Left ventricle myocardium superior (tissue), 1 donor: ENCODE measurements around the gene PRDX6. TPM values are rescaled to one million over a fixed set of nuclear protein-coding genes. Genes with fewer than 3 reads are reported as not detected.
A peak's percentile ranks its signal among the peaks of the same experiment; 100 is the strongest.
"Not testable (repeated sequence)": the region's sequence is repeated elsewhere in the genome, so short reads cannot be mapped to it uniquely, and the experiment has no call there.

Source experiments
- ATAC-seq: fragments of 200-7000 bp; cut with Tn5 transposase; one replicate; pipeline ENCODE4 v1.9.1; 2020; ENCODE audit warnings: mild to moderate bottlenecking, moderate library complexity
- DNase-seq: peaks from one replicate; pipeline ENCODE4 v3.0.0-alpha.2; 2020
- intact Hi-C: fragments of 100-400 bp; cut with micrococcal nuclease; formaldehyde crosslinking; loops from one replicate; pipeline ENCODE4 v1.11.0; 2022
- total RNA-seq: library from RNA; stranded (reverse); fragmentation: NEBNext Ultra II Directional; extraction: Animal tissue kit (Norgen Biotek cat#: 25700); gene quantifications from one replicate; pipeline ENCODE4 v1.2.1, GENCODE V29; 2021
- donor health status: DM: no; HTN: yes; CAD: no; lungs with severe emphysema.

The PRDX6 gene
- total RNA-seq, 1 donor from 2014 or later, result 529 TPM

DNA sequence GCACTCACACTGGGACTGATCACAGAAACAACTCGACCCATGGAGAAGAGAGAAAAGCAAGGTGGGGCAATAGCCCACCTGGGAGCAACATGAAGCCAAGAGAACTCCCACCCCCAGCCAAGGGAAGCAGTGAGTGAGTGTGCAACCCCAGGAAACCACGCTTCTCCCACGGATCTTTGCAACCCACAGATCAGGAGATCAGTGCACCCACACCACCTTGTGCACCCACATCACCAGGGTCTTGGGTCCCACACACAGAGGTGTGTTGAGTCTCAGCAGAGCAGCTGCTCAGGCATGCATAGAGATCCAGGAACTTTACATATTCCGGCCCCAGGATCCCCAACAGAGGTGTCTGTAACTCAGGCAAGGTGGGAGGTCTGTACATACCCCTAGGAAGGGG lies 17.2 kb upstream of the PRDX6 start:
- ATAC-seq, result no peak
- intact Hi-C loops, result no loop called here
- no peak for DNase-seq

- ATAC-seq, intact Hi-C loops, DNase-seq: not testable (repeated sequence)
These were observed 14.5 kb upstream of the PRDX6 start for GRCh38 chr1:173462666-173463065.

DNA sequence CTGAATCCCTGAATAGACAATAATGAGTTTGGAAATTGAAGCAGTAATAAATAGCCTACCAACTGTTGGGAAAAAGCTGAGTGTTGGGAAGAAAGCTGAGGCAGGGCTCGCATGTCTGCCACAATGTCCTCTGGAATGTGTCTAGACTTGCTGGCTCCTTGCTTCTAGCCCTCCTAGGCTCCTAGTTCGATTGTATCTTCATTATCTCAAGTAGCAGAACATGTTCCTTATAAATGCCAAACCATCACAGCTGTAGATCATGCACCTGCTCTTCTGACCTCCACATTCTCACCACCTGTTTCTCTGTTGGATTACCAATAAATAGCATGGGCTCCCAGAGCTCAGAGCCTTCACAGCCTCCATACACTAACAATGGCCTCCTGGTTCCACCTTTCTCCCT lies 12.9 kb upstream of the PRDX6 start:
- intact Hi-C loops, DNase-seq, ATAC-seq: not testable (repeated sequence)

DNA sequence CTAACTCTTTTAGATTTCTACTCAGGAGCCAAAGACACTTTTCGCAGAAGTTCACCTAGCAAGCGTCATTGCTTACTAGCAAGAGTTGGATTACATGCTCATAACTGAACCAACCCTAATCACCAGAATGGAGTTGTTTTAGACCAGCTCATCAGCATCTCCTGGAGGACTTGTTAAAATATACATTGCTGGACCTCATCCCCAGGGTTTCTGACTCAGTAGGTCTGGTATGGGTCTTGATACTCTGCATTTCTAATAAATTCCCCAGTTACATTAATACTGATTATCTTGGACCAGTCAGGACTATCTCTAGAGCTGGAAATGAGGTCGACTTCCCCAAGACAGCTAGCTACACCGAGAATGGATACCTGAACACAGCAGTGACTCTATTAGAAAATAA lies 9.7 kb upstream of the PRDX6 start:
- intact Hi-C loops, result no loop called here
- ATAC-seq, result no peak
- no peak for DNase-seq

GRCh38 chr1:173469656-173470055 lies 7.5 kb upstream of the PRDX6 start:
- intact Hi-C loops, result no loop called here
- DNase-seq (no peak), ATAC-seq (no peak)

DNA sequence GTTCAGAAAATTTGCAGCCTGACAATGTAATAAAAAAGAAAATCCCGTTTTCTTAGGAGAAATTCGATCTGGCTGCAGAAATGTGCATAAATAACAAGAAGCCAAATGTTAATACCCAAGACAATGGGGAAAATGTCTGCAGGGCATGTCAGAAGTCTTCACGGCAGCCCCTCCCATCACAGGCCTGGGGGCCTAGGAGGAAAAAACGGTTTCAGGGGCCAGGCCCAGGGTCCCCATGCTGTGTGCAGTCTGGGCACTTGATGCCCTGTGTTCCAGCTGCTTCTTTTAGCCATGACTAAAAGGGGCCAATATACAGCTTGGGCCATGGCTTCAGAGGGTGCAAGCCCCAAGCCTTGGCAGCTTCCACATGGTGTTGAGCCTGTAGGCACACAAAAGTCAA lies 6.5 kb upstream of the PRDX6 start:
- DNase-seq, result no peak
- no peak for ATAC-seq
- intact Hi-C loops, result no loop called here

- intact Hi-C loops, result no loop called here
- DNase-seq, result no peak
- ATAC-seq, result no peak
These were observed 3.5 kb upstream of the PRDX6 start for GRCh38 chr1:173473599-173474011.

DNA sequence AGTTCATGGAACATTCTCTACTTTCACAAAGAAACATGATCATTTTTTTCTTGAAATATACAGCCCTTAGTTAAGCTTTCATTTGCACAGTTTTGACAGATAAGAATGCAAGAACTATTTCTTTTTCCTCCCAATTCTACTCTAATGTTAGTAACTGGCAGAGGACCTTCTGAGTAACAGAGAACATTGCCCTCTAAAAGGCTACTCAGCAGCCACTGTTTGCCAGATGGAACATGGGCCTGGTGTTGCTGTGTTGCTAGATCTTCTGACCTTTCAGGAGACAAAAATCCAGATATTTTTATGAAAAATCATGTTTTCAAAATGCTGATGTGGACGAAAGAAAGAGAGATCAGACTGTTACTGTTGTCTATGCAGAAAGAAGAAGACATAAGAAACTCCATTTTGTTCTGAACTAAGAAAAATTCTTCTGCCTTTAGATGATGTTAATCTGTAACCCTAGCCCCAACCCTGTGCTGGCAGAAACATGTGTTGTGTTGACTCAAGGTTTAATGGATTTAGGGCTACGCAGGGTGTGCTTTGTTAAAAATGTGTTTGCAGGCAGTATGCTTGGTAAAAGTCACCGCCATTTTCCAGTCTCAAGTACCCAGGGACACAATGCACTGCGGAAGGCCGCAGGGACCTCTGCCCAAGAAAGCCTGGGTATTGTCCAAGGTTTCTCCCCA lies 2.9 kb upstream of the PRDX6 start:
- no peak for ATAC-seq
- intact Hi-C loops, result no loop called here
- DNase-seq, result no peak

DNA sequence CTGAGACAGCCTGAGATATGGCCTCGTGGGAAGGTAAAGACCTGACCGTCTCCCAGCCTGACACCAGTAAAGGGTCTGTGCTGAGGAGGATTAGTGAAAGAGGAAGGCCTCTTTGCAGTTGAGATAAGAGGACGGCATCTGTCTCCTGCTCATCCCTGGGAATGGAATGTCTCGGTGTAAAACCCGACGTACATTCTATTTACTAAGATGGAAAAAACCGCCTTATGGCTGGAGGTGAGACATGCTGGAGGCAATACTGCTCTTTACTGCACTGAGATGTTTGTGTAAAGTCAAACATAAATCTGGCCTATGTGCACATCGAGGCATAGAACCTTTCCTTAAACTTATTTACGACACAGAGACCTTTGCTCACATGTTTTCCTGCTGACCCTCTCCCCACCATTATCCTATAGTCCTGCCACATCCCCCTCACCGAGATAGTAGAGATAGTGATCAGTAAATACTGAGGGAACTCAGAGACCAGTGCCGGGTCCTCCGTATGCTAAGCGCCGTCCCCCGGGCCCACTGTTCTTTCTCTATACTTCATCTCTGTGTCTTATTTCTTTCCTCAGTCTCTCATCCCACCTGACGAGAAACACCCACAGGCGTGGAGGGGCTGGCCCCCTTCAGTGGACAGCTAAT lies 2.2 kb upstream of the PRDX6 start:
- intact Hi-C loops, ATAC-seq, DNase-seq: not testable (repeated sequence)

GRCh38 chr1:173475564-173476196 lies 1.5 kb upstream of the PRDX6 start:
- ATAC-seq (no peak), DNase-seq (no peak)
- intact Hi-C loops, result no loop called here

DNA sequence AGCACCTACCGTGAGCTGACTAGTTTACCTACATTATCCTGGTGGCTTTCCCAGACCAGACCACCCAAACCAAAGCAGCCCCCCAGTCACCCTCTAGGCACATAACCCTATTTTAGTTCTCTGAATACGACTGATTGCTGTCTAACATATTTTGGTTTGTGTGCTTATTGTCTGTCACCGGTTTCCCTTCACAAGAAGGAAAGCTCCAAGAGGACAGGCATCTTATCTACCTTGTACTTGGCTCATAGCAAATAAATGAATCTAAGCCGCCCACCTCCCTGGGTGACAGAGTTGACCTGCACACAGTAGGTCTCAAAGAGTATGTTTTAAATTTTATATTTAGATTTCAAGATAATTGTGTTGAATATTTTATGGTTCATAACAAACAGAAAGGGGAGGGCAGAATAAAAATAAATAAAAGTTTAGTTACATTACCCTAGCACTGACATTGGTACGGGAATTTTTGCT lies 904 bp upstream of the PRDX6 start:
- ATAC-seq, result no peak

DNA sequence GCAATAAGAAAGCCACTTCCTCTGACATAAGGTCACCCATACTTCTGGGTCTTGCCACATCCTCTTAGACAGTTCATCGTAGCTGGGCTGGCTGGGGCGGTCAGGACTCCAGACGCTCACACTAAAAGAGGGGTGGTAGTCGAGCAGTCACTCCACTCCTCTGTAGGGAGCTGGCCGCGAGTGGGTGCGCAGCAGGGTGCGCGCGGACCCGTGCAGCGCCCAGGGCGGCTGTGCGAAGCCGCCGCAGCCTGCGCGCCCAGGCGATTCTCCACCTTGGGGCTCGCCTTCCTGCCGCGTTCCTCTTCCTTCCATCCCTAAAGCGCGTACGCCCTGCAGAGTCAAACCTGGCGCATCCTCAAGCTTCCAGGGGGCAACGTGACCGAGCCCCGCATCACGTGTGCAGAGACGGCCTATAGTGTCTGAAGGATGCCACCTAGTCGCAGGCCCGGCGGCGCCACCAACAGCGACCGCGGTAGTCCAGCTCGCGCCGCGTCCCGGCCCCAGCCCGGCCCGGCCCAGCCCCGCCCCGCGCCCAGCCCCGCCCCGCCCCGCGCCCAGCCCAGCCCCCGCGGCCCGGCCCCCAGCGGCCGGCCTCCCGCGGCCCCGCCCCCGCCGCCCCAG lies 360 bp upstream of the PRDX6 start:
- DNase-seq (peak; percentile 96), ATAC-seq (peak; percentile 88)
- intact Hi-C loops, result no loop called here

More for the DNA sequence above, 904 bp upstream of the PRDX6 start:
- intact Hi-C loops, result no loop called here
- DNase-seq, result no peak

GRCh38 chr1:173478094-173478674 lies 1.0 kb downstream of the PRDX6 start:
- DNase-seq, result peak; percentile 56
- intact Hi-C loops, result no loop called here
- peak; percentile 72 for ATAC-seq

- DNase-seq (no peak), ATAC-seq (no peak)
- intact Hi-C loops, result no loop called here
These were observed 2.5 kb downstream of the PRDX6 start for GRCh38 chr1:173479649-173480048.

DNA sequence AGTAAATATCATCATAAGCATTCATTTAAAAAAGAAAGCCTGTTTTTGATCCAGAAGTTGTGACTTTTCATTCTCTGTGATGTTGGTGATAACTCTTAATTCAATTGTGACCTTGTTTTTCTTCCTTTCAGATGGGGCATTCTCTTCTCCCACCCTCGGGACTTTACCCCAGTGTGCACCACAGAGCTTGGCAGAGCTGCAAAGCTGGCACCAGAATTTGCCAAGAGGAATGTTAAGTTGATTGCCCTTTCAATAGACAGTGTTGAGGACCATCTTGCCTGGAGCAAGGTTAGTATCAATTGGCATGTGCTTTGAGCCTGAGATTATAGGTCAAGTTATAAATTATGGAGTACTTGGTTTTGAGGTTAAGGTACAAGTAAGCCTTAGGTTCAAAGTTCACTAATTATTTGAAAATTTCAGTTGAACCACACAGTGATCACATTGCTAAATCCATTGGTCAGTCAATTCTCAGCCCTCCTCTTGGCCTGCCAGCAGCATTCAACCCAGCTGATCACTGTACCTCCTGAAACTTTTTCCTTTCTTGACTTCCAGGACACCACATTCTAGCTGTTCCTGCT lies 4.1 kb downstream of the PRDX6 start:
- ATAC-seq (no peak), DNase-seq (peak; percentile 47)
- intact Hi-C loops, result no loop called here

DNA sequence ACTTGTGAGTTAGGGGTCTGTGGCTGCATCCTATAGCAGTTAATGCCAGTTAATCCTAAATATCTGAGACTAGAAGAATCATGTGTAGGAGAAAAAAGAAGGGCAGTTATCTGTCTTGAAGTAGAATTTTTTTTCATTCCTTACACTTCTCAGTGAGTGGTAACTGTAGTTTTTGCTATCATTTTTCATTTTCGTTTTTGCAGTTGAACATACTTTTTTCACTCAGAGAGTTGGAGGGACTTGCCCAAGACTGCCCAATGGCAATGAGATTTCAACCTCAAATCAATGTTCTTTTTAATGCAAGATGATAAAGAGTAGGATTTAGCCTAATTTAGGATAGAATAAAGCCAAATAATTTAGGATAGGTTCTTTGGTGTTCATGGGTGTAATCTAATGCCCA lies 5.5 kb downstream of the PRDX6 start:
- ATAC-seq (no peak), DNase-seq (no peak)
- intact Hi-C loops, result no loop called here

- no peak for ATAC-seq
- intact Hi-C loops, result no loop called here
- no peak for DNase-seq
These were observed 7.1 kb downstream of the PRDX6 start for GRCh38 chr1:173484276-173484675.

DNA sequence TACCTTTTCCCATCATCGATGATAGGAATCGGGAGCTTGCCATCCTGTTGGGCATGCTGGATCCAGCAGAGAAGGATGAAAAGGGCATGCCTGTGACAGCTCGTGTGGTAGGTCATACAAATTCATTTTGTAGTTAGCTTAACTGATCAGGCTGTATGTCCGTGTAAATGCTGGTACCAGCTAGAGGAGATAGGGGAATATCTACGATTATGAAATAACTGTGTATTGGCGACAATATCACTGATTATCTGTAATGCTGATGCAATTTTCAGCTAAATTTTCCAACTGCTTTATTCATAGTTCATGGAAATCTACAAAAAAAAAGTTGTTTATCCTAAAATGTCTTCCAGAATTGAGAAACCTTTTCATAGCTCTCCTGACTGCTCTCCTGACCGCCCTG lies 8.3 kb downstream of the PRDX6 start:
- DNase-seq, result no peak
- no peak for ATAC-seq
- intact Hi-C loops, result no loop called here

DNA sequence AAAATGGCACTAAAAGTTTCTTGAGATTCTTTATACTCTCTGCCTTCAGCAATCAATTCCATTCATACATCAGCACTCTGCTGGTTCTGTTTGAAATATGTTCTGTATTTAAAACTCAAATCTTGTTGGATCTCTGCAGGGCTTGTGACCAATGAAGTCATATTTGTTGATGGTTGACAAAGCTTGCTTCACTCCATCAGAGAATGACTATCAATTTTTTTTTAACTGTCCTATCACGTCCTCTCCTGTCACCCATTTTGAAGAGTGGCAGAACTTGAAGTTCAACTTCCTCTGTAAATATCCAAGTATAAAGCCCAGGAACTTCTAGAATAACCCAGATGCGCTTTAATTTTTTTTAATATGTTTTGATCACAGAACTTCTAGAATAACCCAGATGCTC lies 10.9 kb downstream of the PRDX6 start:
- ATAC-seq (no peak), DNase-seq (no peak)
- intact Hi-C loops, result no loop called here
